Measurements from ENCODE around the gene OLR1.

Gene OLR1

DNA sequence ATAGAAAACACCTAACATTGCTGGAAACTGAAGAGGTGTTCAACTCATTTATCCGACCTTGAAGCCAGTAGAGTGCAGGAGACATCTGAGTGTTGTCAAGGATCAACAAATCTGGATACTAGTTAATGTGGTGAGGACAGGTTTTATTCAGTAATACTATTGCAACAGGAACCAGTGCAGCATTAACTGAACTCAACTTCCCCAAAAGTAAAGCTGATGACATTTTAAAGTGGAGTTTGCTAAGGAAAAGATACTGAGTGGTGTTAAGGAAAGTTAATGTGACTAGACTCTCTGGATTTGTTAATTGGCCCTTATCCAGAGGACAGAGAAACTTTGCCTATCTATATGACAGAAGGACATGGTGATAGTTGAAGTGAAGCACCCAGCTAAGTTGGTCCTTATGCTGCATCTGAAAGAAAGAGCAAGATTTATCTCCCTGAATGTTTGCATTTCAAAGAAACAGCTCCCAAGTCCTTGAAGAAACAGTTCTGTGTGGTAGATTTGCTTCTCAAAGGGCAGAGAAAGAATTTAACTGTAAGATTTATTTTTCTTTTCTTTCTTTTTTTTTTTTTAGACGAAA is 40.7 kb downstream of the OLR1 start:
- H3K36me3 ChIP-seq (ENCODE audit: insufficient read depth, low read length) = no peaks in the 10 kb centered on the region
- no peak for TF ChIP-seq EZH2 (IDR thresholded peaks at IDR 0.05)
- no peaks in the 10 kb centered on the region for H3K9me3 ChIP-seq (ENCODE audit: low read depth, low read length)
- no peak overlapping the region for H3K4me3 ChIP-seq
- no peak overlapping the region for H3K9ac ChIP-seq (ENCODE audit: insufficient read length)
- no peak overlapping the region for H3K27ac ChIP-seq
- DNase-seq (ENCODE audit: low read depth, low spot score) = no peak

DNA sequence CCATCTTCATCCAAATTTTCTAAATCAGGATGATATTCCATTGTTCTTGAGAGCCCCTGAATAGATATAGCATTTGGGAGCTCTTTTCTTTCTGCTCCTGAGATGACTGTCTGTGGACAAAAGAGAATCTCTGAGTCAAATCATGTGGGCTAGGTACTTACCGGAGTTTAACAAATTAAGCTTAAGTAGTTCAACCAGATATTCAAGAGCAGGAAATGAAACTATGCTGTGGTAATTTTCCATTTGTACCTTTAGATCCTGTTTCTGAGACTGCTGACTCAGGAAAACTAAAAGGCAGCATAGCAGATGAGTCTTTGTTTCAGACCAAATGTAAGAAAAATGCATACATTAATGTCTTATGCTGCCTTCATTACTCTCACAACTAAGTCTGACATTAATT is 41.9 kb downstream of the OLR1 start, which contains the start of gene CLEC7A:
Gene CLEC7A (minus strand): TSS at position 158 of the 400 bp plus-strand sequence. CDS start 117 bp downstream, at position 41.
- H3K9ac ChIP-seq (ENCODE audit: insufficient read length) = no peak within 1 kb of the TSS
- TF ChIP-seq EZH2 (IDR thresholded peaks at IDR 0.05) (no peak), POLR2AphosphoS5 (IDR thresholded peaks at IDR 0.05; ENCODE audit: borderline replicate concordance, low read depth, low read length) (no peak), FOXP2 (optimal IDR thresholded peaks at IDR 0.05; ENCODE audit: control extremely low read depth, extremely low read length, insufficient read depth) (no peak)
- H3K36me3 ChIP-seq (ENCODE audit: insufficient read depth, low read length) = no peaks in the 10 kb centered on the region
- DNase-seq (ENCODE audit: low read depth, low spot score) = peak; percentile 37
- no peak within 1 kb of the TSS for H3K27ac ChIP-seq
- no peak within 1 kb of the TSS; the same call in 1 of the 2 replicates for H3K4me3 ChIP-seq
- H3K9me3 ChIP-seq (ENCODE audit: low read depth, low read length) = no peaks in the 10 kb centered on the region

DNA sequence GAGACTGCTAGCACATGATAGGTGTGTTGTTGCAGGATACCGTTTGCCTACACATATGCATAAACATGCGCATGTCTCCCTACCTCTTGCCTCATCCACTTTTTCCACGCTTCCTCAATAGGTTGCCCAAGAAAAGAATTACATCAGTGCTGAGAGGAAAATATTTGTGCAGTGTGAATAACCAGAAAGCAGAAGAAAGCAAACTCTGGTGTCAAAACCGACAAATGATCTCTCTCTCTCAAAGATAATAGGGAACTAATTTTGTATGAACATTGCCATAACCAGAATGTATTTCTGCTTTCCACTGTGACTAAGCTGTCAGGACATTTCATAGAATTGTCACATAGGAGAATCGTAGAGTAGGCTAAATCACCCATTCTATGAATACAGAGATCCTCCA is 43.2 kb downstream of the OLR1 start:
- Histone ChIP-seq H3K27ac (no peak overlapping the region), H3K36me3 (ENCODE audit: insufficient read depth, low read length) (no peaks in the 10 kb centered on the region), H3K9me3 (ENCODE audit: low read depth, low read length) (no peaks in the 10 kb centered on the region), H3K9ac (ENCODE audit: insufficient read length) (no peak overlapping the region), H3K4me3 (no peak overlapping the region)
- no peak for DNase-seq (ENCODE audit: low read depth, low spot score)
- TF ChIP-seq FOXP2 (optimal IDR thresholded peaks at IDR 0.05; ENCODE audit: control extremely low read depth, extremely low read length, insufficient read depth) = no peak
- TF ChIP-seq POLR2AphosphoS5 (IDR thresholded peaks at IDR 0.05; ENCODE audit: borderline replicate concordance, low read depth, low read length) = no peak
- TF ChIP-seq EZH2 (IDR thresholded peaks at IDR 0.05) = no peak

DNA sequence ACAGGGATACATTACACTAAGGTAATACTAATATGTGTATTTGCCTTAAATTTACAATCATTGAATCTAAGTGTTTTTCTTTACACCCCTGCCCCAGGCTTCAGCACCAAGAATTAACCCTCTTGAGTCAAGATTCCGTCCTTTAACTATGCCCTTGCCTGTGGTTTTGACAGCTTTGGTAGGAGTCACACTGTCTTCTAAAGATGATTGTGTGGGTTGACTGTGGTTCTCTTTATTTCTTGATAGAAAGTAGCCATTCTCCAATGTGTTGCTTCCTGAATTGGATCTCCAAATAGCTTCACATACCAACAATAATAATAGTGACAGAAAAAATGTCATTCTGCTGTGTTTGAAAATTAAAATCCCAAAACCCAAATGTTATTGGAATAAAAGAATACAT is 45.5 kb downstream of the OLR1 start:
- H3K9me3 ChIP-seq (ENCODE audit: low read depth, low read length) = no peaks in the 10 kb centered on the region
- TF ChIP-seq EZH2 (IDR thresholded peaks at IDR 0.05) = no peak
- no peak for TF ChIP-seq FOXP2 (optimal IDR thresholded peaks at IDR 0.05; ENCODE audit: control extremely low read depth, extremely low read length, insufficient read depth)
- TF ChIP-seq POLR2AphosphoS5 (IDR thresholded peaks at IDR 0.05; ENCODE audit: borderline replicate concordance, low read depth, low read length) = no peak
- no peaks in the 10 kb centered on the region for H3K36me3 ChIP-seq (ENCODE audit: insufficient read depth, low read length)
- no peak for DNase-seq (ENCODE audit: low read depth, low spot score)
- H3K4me3 ChIP-seq = no peak overlapping the region
- H3K9ac ChIP-seq (ENCODE audit: insufficient read length) = no peak overlapping the region
- H3K27ac ChIP-seq = no peak overlapping the region

DNA sequence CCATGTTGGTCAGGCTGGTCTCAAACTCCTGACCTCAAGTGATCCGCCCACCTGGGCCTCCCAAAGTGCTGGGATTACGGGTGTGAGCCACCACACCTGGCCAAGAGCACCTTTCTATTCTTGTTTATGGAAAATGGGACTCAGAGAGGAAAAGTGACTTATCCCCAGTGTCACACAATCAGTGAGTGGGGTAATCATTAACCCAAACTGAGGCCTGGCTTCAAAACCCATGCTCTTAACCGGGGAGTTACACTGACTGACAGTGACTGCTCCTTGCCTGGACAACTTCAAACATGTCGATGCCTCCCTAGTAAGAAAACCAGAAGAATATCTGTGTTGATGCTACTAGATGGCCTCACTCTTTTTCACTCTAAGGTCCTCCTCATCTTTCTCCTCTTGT is 49.2 kb downstream of the OLR1 start:
- Histone ChIP-seq H3K27ac (no peak overlapping the region), H3K9ac (ENCODE audit: insufficient read length) (no peak overlapping the region), H3K4me3 (no peak overlapping the region), H3K36me3 (ENCODE audit: insufficient read depth, low read length) (no peaks in the 10 kb centered on the region), H3K9me3 (ENCODE audit: low read depth, low read length) (no peaks in the 10 kb centered on the region)
- no peak for TF ChIP-seq EZH2 (IDR thresholded peaks at IDR 0.05)
- TF ChIP-seq FOXP2 (optimal IDR thresholded peaks at IDR 0.05; ENCODE audit: control extremely low read depth, extremely low read length, insufficient read depth) = no peak
- TF ChIP-seq POLR2AphosphoS5 (IDR thresholded peaks at IDR 0.05; ENCODE audit: borderline replicate concordance, low read depth, low read length) = no peak
- DNase-seq (ENCODE audit: low read depth, low spot score) = no peak

DNA sequence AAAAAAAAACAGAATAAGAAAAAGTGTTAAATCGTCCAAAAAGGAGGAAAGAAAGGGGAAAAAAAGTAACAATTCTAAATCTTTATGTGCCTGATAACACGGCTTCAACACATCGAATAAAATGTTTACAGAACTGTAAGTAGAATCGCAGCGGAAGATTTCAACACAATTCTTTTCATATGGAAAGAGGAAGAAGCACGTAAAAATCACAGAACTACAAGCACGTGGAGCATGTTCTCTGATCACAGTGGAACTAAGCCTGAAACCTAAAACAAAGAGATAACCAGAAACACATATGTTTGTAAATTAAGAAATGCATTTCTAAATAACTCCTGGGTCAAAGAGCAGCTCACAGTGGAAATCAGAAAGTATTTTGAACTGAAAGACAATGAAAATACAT is 50.7 kb downstream of the OLR1 start:
- DNase-seq (ENCODE audit: low read depth, low spot score) = no peak
- no peak overlapping the region for H3K9ac ChIP-seq (ENCODE audit: insufficient read length)
- no peak overlapping the region for H3K4me3 ChIP-seq
- H3K27ac ChIP-seq = no peak overlapping the region
- TF ChIP-seq FOXP2 (optimal IDR thresholded peaks at IDR 0.05; ENCODE audit: control extremely low read depth, extremely low read length, insufficient read depth) = no peak
- TF ChIP-seq EZH2 (IDR thresholded peaks at IDR 0.05) = no peak
- H3K9me3 ChIP-seq (ENCODE audit: low read depth, low read length) = no peaks in the 10 kb centered on the region
- no peaks in the 10 kb centered on the region for H3K36me3 ChIP-seq (ENCODE audit: insufficient read depth, low read length)

DNA sequence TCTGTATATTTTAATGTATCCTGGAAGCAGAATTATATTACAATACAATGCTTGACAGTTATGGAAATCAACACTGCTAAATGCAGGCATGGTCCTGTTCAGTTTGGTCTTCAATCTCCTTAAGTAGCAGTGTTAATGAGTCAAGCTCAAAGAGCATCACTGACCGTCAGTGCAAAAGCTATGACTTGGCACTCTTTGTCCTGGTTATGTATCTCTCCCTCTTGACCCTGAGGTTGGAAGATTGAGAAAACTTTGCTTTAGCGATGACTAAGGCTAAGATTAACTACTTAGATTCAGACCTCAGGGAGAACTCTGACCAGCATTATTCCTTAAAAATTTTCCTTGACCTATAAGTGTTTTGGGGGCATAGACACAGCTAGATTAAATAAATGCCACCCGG is 52.9 kb downstream of the OLR1 start:
- TF ChIP-seq FOXP2 (optimal IDR thresholded peaks at IDR 0.05; ENCODE audit: control extremely low read depth, extremely low read length, insufficient read depth) = no peak
- no peak for TF ChIP-seq EZH2 (IDR thresholded peaks at IDR 0.05)
- TF ChIP-seq POLR2AphosphoS5 (IDR thresholded peaks at IDR 0.05; ENCODE audit: borderline replicate concordance, low read depth, low read length) = no peak
- Histone ChIP-seq H3K36me3 (ENCODE audit: insufficient read depth, low read length) (no peaks in the 10 kb centered on the region), H3K27ac (no peak overlapping the region), H3K9ac (ENCODE audit: insufficient read length) (no peak overlapping the region), H3K4me3 (no peak overlapping the region), H3K9me3 (ENCODE audit: low read depth, low read length) (no peaks in the 10 kb centered on the region)
- DNase-seq (ENCODE audit: low read depth, low spot score) = no peak

DNA sequence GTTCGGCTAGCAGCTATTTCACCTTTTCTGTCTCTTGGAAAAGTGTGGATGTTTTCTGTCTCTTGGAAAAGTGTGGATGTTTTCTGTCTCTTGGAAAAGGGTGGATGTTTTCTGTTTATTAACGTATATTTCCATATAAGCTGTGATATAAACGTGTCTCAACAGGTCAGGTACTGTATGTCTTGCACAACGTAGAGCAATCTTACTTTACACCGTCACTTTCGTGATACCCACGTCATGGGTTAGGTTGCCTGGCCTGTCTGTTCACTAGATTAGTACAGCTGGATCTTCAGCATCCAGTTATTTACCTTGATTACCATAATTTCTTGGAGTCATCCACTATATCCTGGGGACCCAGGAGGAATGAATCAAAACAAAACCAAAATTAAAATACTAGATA is 56.0 kb downstream of the OLR1 start:
- no peak for TF ChIP-seq EZH2 (IDR thresholded peaks at IDR 0.05)
- no peak for TF ChIP-seq POLR2AphosphoS5 (IDR thresholded peaks at IDR 0.05; ENCODE audit: borderline replicate concordance, low read depth, low read length)
- TF ChIP-seq FOXP2 (optimal IDR thresholded peaks at IDR 0.05; ENCODE audit: control extremely low read depth, extremely low read length, insufficient read depth) = no peak
- H3K36me3 ChIP-seq (ENCODE audit: insufficient read depth, low read length) = no peaks in the 10 kb centered on the region
- no peak overlapping the region for H3K9ac ChIP-seq (ENCODE audit: insufficient read length)
- H3K4me3 ChIP-seq = no peak overlapping the region
- no peak for DNase-seq (ENCODE audit: low read depth, low spot score)
- no peak overlapping the region for H3K27ac ChIP-seq
- H3K9me3 ChIP-seq (ENCODE audit: low read depth, low read length) = no peaks in the 10 kb centered on the region

DNA sequence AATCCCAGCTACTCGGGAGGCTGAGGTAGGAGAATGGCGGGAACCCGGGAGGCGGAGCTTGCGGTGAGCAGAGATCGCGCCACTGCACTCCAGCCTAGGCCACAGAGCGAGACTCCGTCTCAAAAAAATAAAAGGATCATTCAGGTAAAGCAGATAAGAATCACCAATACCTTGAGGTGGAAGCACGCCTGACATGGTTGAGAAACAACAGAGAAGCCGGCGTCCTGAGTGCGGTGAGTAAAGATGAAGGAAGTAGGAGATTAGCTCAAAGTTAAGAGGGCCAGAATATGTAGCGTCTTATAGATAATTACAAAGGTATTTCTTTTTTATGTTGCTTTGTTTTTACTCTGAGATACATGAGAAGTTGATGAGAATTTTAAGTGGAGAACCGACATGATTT is 56.6 kb downstream of the OLR1 start:
- no peaks in the 10 kb centered on the region for H3K9me3 ChIP-seq (ENCODE audit: low read depth, low read length)
- H3K9ac ChIP-seq (ENCODE audit: insufficient read length) = no peak overlapping the region
- H3K4me3 ChIP-seq = no peak overlapping the region
- H3K27ac ChIP-seq = no peak overlapping the region
- no peaks in the 10 kb centered on the region for H3K36me3 ChIP-seq (ENCODE audit: insufficient read depth, low read length)
- no peak for DNase-seq (ENCODE audit: low read depth, low spot score)
- no peak for TF ChIP-seq EZH2 (IDR thresholded peaks at IDR 0.05)
- TF ChIP-seq POLR2AphosphoS5 (IDR thresholded peaks at IDR 0.05; ENCODE audit: borderline replicate concordance, low read depth, low read length) = no peak
- TF ChIP-seq FOXP2 (optimal IDR thresholded peaks at IDR 0.05; ENCODE audit: control extremely low read depth, extremely low read length, insufficient read depth) = no peak
